NCI-H1417 treated with DMSO at 0.1 percent for 48 hours (cell line): ENCODE data around the gene COMTD1.
A peak's percentile ranks its signal among the peaks of the same experiment; 100 is the strongest.
"Not testable (repeated sequence)": the region's sequence is repeated elsewhere in the genome, so short reads cannot be mapped to it uniquely, and the experiment has no call there.

ENCODE experiments used
- DNase-seq: peaks from one replicate; lab custom pipeline; 2025; lab: John Stamatoyannopoulos, UW

COMTD1 gene

DNA sequence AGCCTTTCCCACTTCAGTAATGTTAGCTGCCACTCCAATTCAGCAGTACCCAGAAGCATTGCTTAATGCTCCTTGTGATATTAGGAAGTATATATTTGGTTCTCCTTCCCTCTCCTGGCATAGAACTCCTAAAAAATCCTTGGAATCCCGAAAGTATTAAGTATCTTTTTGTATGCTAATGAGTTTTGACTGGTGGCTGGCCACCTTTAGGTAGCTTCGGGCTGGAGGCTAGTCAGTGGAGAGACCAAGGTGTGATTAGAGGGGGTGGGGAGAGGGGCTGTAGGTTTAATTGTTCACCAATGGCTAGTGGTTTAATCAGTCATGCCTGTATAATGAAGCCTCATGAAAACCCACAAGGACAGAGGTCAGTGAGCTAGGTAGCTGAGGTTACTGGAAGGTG, 12.2 kb downstream of the COMTD1 start:
- no peak for DNase-seq

DNA sequence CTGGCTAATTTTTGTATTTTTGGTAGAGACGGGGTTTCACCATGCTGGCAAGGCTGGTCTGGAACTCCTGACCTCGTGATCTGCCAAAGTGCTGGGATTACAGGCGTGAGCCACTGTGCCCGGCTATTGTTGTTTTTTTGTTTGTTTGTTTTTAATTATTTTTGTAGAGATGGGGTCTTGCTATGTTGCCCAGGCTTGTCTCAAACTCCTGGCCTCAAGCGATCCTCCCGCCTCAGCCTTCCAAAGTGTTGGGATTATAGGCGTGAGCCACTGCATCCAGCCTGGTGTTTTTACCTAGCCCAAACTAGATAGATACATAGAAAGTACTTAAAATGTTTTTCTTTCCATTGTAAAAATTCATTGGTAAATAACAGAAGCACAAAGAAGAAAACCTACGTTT, 14.3 kb downstream of the COMTD1 start:
- DNase-seq: not testable (repeated sequence)

DNA sequence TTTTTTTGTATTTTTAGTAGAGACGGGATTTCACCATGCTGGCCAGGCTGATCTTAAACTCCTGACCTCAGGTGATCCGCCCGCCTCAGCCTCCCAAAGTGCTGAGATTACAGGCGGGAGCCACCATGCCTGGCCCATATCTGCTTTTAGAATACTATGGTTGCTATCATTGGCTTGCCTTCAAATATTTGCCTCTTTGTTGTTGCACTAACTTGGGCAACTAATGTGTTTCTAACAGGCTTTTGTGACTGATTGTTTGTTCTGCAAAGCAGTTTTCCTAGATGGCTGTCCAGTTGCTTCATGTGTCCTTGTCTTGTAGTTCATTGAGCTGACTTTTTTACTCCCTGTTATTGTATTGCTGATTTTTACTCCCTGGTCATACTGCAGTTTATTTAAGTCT, 15.5 kb downstream of the COMTD1 start:
- no peak for DNase-seq

DNA sequence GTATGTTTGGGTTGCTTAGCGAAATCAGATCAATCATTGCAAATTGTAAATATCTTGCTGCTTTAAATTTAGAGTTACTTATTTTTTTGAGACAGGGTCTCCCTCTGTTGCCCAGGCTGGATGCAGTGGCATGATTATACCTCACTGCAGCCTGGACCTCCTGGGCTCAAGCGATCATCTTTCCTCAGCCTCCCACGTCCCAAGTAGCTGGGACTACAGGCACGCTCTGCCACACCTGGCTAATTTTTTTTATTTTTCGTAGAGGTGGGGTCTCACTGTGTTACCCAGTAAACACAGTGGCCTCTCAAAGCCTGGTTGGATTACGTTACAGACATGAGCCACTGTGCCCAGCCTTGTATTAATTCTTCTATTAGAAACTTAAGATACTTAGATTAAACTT, 23.4 kb downstream of the COMTD1 start:
- no peak for DNase-seq

DNA sequence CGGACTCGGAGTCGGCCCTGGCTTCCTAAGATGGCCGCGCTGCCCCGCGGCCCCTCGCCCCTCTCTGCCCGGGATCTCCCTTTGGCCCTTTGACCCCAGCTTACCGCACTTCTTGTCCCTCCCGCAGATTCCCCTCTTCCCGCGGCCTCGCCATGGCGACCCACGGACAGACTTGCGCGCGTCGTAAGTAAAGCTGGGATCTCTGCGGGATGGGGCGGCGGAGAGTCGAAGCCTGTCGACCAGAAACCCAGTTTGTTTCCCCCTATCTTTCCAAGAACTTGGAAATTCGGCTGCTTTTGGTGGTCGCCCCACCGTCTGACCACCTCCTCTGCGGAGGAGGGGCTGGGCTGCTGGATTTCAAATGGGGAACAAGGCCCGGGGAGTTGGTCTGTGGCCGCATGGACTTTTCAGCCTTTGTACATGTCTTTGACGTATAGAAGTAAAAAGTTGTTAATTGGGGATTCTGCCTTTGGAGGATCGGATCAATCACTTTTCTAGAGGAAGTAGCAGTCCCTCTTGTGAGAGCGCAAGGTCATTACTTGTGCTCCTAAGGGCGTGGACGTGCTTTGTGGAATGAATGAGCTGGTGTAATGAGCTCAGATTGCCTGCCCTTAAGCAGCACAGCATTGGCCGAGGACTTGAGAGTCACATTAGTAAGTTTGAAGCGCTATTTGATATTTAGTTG, 24.6 kb downstream of the COMTD1 start:
- no peak for DNase-seq

DNA sequence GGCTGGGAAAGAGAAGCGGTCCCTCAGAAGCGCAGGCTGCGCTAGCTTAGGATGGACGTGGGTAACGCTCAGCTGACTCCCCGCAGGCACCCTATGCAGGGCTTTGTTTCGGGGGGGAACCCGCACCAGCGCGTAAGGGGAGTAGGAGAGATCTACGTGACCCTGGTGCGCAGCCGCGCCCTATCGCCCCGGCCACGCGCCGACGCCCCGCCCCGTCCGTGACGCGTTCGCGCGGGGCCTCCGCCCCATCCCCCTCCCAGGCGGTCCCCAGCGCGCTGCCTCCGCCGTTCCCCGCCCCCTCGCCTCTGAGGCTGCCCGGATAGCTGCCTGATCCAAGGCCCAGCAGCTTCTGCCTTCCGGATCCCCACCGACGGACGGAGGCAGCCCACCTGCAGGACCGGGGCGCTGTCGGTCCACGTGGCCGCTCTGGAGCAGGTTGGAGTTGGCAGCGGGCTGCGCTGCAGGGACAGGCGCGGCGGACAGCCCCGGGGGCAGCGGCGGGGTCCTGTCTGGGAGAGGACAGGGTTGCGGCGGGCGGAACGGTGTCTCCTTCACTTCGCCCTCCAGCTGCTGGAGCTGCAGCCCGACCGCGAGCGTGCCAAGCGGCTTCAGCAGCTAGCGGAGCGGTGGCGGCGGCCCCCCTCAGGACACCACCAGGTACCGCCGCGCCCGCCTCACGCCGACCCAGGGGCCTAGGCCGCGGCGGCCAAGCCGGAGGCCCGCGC, 25.3 kb downstream of the COMTD1 start, which contains the start of gene VDAC2:
VDAC2 (plus strand) TSS at position 515 of the 725 bp plus-strand sequence. CDS start 363 bp downstream, outside the sequence.
- peak; percentile 13 for DNase-seq

DNA sequence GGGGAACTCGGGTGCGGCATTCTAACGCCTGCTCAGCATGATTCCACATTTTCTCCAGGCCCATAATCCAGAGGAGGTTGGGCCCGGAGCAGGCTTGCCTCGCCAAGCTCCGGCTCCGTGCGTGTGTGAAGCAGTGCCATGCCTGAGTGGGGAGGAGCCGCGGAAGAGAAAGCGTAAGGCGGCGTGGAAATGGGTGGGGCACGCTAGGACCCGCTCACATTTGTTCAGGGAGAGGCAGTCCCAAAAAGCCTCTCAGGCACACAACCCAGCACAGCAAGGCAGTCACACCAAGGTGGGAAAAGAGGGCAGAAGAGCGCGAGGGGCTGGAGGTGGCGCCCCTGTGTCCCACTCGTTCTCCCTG, 25.9 kb downstream of the COMTD1 start:
- no peak for DNase-seq

DNA sequence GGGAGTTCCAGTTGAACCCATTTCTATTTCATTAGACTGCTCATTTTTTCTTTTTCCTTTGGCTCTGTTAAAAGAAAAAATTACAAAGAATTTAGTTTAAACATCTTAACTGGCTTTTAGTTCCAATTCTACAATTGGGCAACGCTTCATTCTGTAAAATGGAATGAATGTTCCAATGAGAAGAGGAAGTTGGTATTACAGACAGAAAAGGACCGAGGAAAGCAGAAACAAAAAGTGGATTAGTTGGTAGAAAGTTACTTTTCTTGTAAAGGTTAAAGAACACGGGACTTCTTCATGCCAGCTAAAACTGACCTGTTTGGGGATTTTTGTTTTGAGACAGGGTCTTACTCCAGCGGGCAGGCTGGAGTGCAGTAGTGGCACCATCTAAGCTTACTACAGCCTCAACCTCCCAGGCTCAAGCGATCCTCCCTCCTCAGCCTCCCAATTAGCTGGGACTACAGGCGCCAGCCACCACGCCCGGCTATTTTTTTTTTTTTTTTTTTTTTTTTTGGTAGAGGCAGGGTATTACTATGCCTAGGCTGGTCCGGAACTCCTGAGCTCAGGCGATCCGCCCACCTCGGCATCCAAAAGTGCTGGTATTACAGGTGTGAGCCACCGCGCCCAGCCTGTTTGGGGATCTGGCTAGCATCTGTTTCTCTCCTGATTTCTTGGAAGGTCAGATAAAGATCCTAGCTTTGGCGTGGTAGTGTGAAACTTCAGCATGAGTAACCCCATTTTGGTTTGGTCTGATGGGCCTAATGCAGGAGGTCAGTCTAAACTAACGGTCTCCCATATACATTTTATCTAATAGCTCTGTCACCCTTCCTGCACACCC, 26.5 kb downstream of the COMTD1 start:
- no peak for DNase-seq

DNA sequence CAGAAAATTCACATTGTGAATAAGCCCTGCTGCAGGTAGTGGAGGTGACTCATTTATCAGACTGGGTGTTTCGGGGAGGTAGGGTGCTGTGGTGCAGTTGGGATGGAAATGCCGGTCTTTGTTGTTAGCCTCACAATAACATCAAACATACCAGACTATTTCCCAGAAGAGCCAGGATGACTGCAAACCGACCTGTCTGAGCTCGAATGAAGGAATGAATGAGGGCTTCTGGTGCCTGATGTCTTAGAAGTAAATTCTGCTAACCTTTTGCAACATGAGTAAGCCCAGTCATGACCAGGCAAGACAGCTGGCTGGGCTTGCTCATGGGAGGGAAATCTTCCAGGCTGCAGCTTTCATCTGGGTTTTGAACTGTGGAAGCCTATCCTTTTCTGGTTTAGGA, 27.6 kb downstream of the COMTD1 start:
- no peak for DNase-seq

DNA sequence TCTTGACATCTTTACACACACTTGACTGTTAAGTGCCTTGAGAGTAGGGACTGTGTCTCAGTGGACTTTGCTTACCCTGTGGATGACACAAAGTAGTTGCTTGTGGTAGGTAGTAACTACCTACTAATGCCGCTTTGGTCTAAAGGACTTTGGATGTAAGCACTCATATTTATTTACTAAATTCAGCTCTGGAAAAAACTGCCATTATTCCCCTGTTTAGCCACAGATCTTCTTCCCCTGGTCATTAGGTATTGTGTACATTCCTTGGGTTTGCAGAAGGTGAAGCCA, 28.0 kb downstream of the COMTD1 start:
- no peak for DNase-seq

DNA sequence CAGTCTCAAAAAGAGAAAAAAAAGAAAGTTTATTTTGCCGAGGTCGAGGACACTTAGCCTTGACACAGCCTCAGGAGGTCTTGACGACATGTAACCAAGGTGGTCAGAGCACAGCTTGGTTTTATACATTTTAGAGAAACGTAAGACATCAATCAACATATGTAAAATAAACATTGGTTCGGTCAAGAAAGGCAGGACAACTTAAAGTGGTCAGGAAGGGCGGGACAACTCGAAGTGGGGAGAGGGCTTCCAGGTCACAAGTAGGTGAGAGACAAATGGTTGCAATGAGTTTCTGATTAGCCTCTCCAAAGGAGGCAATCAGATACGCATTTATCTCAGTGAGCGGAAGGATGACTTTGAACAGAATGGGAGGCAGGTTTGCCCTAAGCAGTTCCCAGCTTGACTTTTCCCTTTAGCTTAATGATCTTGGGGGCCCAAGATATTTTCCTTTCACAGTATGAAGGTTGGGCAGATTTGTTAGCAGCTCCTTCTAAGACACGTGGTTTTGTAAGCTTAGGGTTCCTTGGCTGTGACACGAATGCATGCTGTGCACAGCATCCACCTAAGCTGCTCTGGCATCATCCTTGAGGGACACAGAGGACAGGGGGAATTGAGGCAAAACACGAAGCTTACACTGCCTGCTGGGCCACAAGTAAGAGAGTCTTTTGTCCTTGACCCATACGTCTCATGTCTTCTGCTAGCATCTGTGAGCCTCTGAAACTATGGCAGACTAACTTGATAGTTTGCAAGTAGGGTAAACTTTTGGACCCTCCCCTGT, 28.5 kb downstream of the COMTD1 start:
- DNase-seq: no peak

DNA sequence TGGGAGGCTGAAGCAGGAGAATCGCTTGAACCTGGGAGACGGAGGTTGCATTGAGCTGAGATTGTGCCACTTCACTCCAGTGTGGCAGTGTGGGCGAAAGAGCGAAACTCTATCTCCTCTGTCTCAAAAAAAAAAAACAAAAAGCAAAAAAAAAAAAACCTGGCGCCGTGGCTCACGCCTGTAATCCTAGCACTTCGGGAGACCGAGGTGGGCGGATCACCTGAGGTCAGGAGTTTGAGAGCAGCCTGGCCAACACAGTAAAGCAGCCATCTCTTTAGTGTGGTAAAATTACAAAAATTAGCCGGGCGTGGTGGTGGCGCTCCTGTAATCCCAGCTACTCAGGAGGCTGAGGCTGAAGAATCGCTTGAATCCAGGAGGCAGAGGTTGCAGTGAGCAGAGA, 29.1 kb downstream of the COMTD1 start:
- DNase-seq: not testable (repeated sequence)

DNA sequence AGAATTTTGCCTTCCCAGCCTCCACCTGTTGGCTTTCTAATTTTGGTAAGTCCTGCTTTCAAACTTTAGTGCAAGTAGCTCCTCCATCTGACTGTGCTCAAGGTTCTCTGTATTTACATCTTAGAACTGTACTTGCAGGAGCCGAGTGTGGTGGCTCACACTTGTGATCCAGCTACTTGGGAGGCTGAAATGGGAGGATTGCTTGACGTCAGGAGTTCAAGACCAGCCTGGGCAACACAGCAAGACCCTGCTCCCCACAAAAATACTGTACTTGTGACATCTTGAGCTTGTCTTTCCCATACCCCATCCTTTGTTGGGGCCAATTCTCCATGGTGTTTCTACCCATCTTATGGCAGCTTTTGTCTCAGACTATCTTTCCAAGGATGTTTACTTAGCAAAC, 29.8 kb downstream of the COMTD1 start:
- DNase-seq: no peak

DNA sequence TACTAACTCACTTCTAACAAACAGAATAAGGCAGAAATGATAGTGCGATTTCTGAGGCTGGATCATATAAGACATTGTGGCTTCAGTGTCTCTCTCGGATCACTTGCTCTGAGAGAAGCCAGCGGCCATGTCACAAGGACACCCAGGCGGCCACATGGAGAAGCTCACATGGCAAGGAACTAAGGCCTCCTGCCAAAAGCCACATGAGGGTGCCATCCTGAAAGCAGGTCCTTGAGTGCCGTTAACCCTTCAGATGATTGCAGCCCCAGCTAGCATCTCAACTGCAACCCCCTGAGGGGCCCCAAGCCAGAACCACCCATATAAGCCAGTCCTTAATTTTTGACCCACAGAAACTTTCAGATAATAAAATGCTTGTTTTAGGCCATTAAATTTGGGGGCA, 32.0 kb downstream of the COMTD1 start:
- DNase-seq: no peak

DNA sequence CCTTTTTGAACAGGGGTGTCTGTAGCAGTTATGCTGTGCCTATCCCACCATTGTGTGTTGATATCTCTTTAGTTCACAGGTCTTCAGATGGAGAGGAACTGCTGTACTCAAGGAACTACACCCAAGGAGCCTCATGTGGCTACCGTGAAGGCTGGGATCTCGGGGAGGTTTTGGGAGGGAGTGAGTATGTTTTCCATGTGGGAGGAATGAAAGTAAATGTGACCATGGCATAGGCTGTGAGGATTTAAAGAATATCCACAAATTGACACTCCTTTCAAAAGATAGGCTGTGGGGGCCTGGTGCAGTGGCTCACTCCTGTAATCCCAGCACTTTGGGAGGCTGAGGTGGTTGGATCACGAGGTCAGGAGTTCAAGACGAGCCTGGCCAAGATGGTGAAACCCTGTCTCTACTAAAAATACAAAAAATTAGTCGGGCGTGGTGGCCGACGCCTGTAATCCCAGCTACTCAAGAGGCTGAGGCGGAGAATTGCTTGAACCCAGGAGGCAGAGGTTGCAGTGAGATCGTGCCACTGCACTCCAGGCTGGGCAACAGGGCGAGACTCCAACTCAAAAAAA, 32.6 kb downstream of the COMTD1 start:
- DNase-seq: not testable (repeated sequence)

DNA sequence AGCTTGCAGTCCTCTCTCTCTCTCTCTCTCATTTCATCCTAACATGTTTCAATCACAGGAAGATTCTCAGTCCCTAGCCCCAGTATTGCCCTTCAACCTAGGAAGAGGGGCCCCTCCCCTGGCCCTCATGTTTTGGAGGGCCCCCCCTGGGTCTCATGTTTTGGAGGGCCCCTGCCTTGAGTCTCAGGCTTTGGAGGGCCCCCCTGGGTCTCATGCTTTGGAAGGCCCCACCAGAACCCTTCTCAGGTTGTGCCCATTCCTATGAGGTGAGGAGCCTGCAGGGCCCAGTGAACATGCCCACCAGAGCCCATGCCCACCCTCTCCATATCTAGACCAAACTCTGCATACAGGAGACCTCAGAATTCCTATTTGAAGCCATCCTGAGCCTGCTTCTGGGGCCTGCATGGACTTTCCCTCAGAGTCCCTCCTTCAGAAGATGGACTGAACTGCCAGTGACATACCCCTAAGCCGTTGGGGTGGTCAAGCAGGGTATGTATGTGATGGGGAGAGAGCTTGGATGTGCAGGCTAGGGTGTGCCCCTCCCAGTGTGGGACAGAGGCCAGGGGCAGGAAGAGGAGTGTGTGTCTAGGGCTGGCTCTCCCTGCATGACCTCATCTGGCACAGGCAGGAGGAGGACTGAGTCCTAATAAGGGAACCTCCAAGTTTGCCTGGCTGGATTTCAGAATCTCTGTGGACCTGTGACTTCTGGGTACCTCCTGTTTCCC, 33.3 kb downstream of the COMTD1 start:
- no peak for DNase-seq

DNA sequence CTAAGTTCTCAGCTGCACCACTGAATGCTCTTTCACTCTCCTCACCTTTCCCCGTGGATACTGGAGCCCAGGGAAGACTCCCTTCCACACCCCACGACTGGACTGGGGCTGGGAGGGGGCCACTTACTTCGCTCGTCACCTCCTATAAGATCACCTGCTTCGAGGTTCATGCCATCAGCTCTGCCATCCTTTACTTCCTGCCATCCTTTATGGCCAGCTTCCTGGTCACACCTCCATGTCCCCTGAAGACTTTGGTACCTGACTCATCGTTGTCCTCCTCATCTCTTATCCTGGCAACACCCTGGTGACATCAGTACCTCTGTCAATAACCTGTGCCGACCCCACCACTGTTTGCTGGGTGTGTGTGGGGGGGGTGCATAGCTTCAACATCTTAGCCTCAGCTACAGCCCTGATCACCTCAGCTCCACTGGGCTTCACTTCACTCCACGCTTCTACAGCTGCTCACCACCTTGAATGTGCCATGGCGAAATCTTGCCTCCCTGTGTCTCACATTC, 33.9 kb downstream of the COMTD1 start:
- DNase-seq: no peak

DNA sequence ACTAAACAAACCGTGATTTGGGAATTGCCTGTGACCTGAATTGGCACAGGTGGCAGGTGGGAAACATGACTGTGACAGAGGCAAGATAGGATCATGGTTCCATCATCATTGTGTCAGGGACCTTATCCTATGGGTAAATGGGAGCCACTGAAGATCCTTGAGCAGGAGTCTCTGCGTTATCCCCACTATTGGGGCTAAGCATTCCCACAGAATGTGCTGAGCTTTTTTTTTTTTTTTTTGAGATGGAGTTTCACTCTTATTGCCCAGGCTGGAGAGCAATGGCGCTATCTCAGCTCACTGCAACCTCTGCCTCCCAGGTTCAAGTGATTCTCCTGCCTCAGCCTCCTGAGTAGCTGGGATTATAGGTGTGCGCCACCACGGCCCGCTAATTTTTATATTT, 35.8 kb downstream of the COMTD1 start:
- DNase-seq: not testable (repeated sequence)

DNA sequence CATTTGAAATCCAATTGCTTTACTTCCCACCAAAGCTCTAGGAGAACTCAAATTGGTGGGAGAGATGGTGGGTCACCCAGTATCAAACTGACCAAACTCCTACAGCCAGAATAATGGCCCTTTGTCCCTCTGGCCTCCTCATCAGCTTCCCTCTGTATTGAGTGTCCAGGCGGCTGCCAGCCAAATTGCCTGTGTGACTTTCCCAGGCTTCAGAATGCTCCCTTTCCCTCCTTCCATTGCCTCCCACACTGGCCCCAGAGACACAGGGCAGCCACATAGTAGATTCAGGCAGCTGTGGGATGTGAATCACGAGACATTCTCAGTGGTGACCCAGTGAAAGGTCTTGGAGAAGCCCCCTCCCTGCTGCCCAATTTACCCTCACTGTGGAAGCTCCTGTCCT, 37.9 kb downstream of the COMTD1 start:
- DNase-seq: no peak

DNA sequence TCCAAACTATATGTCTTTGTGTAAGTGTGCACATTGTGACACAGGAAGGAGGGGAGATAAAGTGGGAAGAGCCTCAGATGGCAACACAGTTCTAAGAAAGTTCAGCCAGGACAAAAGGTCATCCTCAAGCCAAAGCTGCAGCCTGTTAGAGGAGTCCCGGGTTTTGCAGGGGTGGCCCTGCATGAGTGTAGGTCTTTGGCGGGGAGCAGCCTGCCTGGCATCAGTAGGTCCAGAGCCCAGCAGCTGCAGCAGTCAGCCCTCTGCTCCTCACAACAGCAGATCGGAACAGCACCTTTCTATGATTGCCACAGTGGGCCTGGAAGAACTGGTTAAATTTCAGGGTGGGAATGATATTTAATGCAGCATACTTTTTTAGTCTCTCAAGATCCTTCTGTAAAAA, 38.7 kb downstream of the COMTD1 start:
- no peak for DNase-seq
